Activated CD4-positive, alpha-beta T cell treated with anti-CD3 and anti-CD28 coated beads, Interleukin-2, amount 50 U/mL, for 24 hours (primary cell): ENCODE results near the gene KCNK17.

Experiments used
- DNase-seq, 2 donors: peaks; one replicate each; pipeline ENCODE4 v3.0.0-alpha.2; 2020; ENCODE audit warnings: low read depth in 1 of 2, low spot score in 1 of 2

Gene KCNK17

GRCh38 chr6:39269961-39270360 lies 44.3 kb downstream of the KCNK17 start:
- no peak for DNase-seq

GRCh38 chr6:39268721-39269120 lies 45.5 kb downstream of the KCNK17 start:
- DNase-seq = no peak

GRCh38 chr6:39268171-39268570 lies 46.0 kb downstream of the KCNK17 start:
- no peak for DNase-seq

GRCh38 chr6:39266782-39267355 lies 47.4 kb downstream of the KCNK17 start:
- no peak for DNase-seq

- no peak for DNase-seq
Measured at GRCh38 chr6:39266375-39266774, 47.8 kb downstream of the KCNK17 start.

GRCh38 chr6:39263303-39264037 lies 50.7 kb downstream of the KCNK17 start:
- peak in 1 of 2 donors; percentile 33 for DNase-seq

GRCh38 chr6:39261751-39262150 lies 52.5 kb downstream of the KCNK17 start:
- DNase-seq = no peak

- no peak for DNase-seq
Measured at GRCh38 chr6:39260953-39261352, 53.3 kb downstream of the KCNK17 start.

GRCh38 chr6:39260456-39260855 lies 53.8 kb downstream of the KCNK17 start:
- DNase-seq = no peak

- no peak for DNase-seq
Measured at GRCh38 chr6:39256294-39256940, 57.8 kb downstream of the KCNK17 start.

- DNase-seq = no peak
Measured at GRCh38 chr6:39254999-39255535, 59.2 kb downstream of the KCNK17 start.

- no peak for DNase-seq
Measured at GRCh38 chr6:39251406-39251805, 62.8 kb downstream of the KCNK17 start.

- no peak for DNase-seq
Measured at GRCh38 chr6:39250507-39250906, 63.7 kb downstream of the KCNK17 start.

GRCh38 chr6:39249278-39249677 lies 64.9 kb downstream of the KCNK17 start:
- no peak for DNase-seq
